DND-41 (cell line): ENCODE data around the gene CAP1.

ENCODE experiments used
- ATAC-seq: fragments of 200-7000 bp; cut with Tn5 transposase; 3 replicates; pipeline ENCODE4 v1.9.1; 2021; ENCODE audit warnings: low read depth; ENCODE audit not compliant: insufficient read depth
- DNase-seq: peaks from one replicate; pipeline ENCODE4 v3.0.0-alpha.2; 2020
- H2AFZ ChIP-seq: 2 replicates; pipeline ENCODE4 v1.6.0; 2012; ENCODE audit warnings: low read depth, low read length
- H3K27ac ChIP-seq: 2 replicates; pipeline ENCODE4 v1.5.1; 2012; ENCODE audit warnings: low read length, inconsistent platforms
- H3K27me3 ChIP-seq: fragments of 200-600 bp; sonication (generic); 2 replicates; pipeline ENCODE4 v1.6.0; 2012; ENCODE audit warnings: low read length, mild to moderate bottlenecking, inconsistent platforms; ENCODE audit not compliant: insufficient read depth, poor library complexity
- H3K36me3 ChIP-seq: 2 replicates; pipeline ENCODE4 v1.5.1; 2012; ENCODE audit warnings: low read length, inconsistent platforms; ENCODE audit not compliant: insufficient read depth
- H3K4me1 ChIP-seq: 2 replicates; pipeline ENCODE4 v1.5.1; 2012; ENCODE audit warnings: mild to moderate bottlenecking, low read length; ENCODE audit not compliant: insufficient read depth
- H3K4me2 ChIP-seq: 2 replicates; pipeline ENCODE4 v1.6.0; 2012; ENCODE audit warnings: mild to moderate bottlenecking, moderate library complexity, low read length, inconsistent platforms; ENCODE audit not compliant: insufficient read depth
- H3K4me3 ChIP-seq, 2 experiments: fragments of 200-600 bp in 1 of 2; shearing (Covaris generic) in 1 of 2; 2 replicates each; pipeline ENCODE4 v1.5.1; 2012 to 2016; ENCODE audit warnings: inconsistent platforms in 2 of 2, low read length in 2 of 2, mild to moderate bottlenecking in 2 of 2, low read depth in 1 of 2, moderate library complexity in 1 of 2
- H3K79me2 ChIP-seq: 2 replicates; pipeline ENCODE4 v1.6.0; 2012; ENCODE audit warnings: low read length, inconsistent platforms; ENCODE audit not compliant: insufficient read depth
- H3K9ac ChIP-seq: 2 replicates; pipeline ENCODE4 v1.6.0; 2012; ENCODE audit warnings: low read depth, mild to moderate bottlenecking, inconsistent platforms, low read length, moderate library complexity
- H3K9me3 ChIP-seq: 2 replicates; pipeline ENCODE4 v1.5.1; 2012; ENCODE audit warnings: low read length, moderate library complexity, mild to moderate bottlenecking, inconsistent platforms; ENCODE audit not compliant: insufficient read depth, severe bottlenecking
- H4K20me1 ChIP-seq: 2 replicates; pipeline ENCODE4 v1.6.0; 2012; ENCODE audit warnings: low read length; ENCODE audit not compliant: insufficient read depth
- CTCF ChIP-seq: IDR thresholded peaks from 2 replicates; pipeline ENCODE4 v1.5.1; 2012; ENCODE audit warnings: borderline replicate concordance, low read length, moderate library complexity, mild to moderate bottlenecking; ENCODE audit not compliant: poor library complexity, severe bottlenecking; ENCODE audit errors: extremely low read depth
- EZH2 ChIP-seq: IDR thresholded peaks from 3 replicates; pipeline ENCODE4 v1.6.1; 2012; ENCODE audit warnings: borderline replicate concordance, low read depth, mild to moderate bottlenecking, moderate library complexity, low read length, inconsistent platforms; ENCODE audit not compliant: severe bottlenecking

Gene CAP1

GRCh38 chr1:40094466-40095110, 54.1 kb downstream of the CAP1 start:
- Histone ChIP-seq H3K79me2 (peaks cover 34% of the 10 kb centered on the region), H3K36me3 (peaks cover 41% of the 10 kb centered on the region), H3K9me3 (no peaks in the 10 kb centered on the region), H3K4me2 (no peak overlapping the region), H4K20me1 (no peaks in the 10 kb centered on the region), H3K4me3 (no peak overlapping the region), H3K27me3 (no peaks in the 10 kb centered on the region), H3K4me1 (peaks cover 31% of the 10 kb centered on the region), H2AFZ (no peak overlapping the region), H3K9ac (no peak overlapping the region), H3K27ac (no peak overlapping the region)
- TF ChIP-seq CTCF (no peak), EZH2 (no peak)
- DNase-seq = no peak
- ATAC-seq = no peak

GRCh38 chr1:40095806-40096205, 55.3 kb downstream of the CAP1 start:
- H3K4me3 ChIP-seq = peak overlapping the region in 1 of 2 experiments; percentile 69; a peak in 1 of 4 replicates
- no peak overlapping the region for H2AFZ ChIP-seq
- peaks cover 29% of the 10 kb centered on the region; the same call in 1 of the 2 replicates for H3K36me3 ChIP-seq
- no peaks in the 10 kb centered on the region for H4K20me1 ChIP-seq
- H3K4me1 ChIP-seq = peaks cover 31% of the 10 kb centered on the region
- peaks cover 34% of the 10 kb centered on the region for H3K79me2 ChIP-seq
- TF ChIP-seq EZH2 (no peak), CTCF (no peak)
- ATAC-seq (no peak), DNase-seq (no peak)
- peak overlapping the region; percentile 89; the same call in 1 of the 2 replicates for H3K4me2 ChIP-seq
- H3K27me3 ChIP-seq = no peaks in the 10 kb centered on the region
- H3K9me3 ChIP-seq = no peaks in the 10 kb centered on the region
- no peak overlapping the region for H3K27ac ChIP-seq
- H3K9ac ChIP-seq = no peak overlapping the region

GRCh38 chr1:40096646-40096976, 56.1 kb downstream of the CAP1 start:
- peak; percentile 32 for ATAC-seq
- H3K4me3 ChIP-seq = peak overlapping the region; percentile 37 to 69
- H2AFZ ChIP-seq = peak overlapping the region; percentile 95
- peak overlapping the region; percentile 56 for H3K27ac ChIP-seq
- H3K9me3 ChIP-seq = no peaks in the 10 kb centered on the region
- peaks cover 34% of the 10 kb centered on the region for H3K79me2 ChIP-seq
- peaks cover 31% of the 10 kb centered on the region for H3K4me1 ChIP-seq
- no peak for TF ChIP-seq CTCF
- TF ChIP-seq EZH2 = no peak
- H3K27me3 ChIP-seq = no peaks in the 10 kb centered on the region
- no peaks in the 10 kb centered on the region for H4K20me1 ChIP-seq
- DNase-seq = no peak
- H3K4me2 ChIP-seq = peak overlapping the region; percentile 89
- peak overlapping the region; percentile 60 for H3K9ac ChIP-seq
- peaks cover 23% of the 10 kb centered on the region; the same call in 1 of the 2 replicates for H3K36me3 ChIP-seq
